GM19324 (cell line): ENCODE data around the gene TRAF3IP3.

Experiments used
- ATAC-seq: cut with Tn5 transposase; IDR thresholded peaks from one replicate; pipeline ENCODE4 v1.9.1; 2021; ENCODE audit warnings: mild to moderate bottlenecking, moderate library complexity; ENCODE audit not compliant: unreplicated experiment, low FRiP score

The TRAF3IP3 gene

GRCh38 chr1:209766051-209766450 lies 10.2 kb downstream of the TRAF3IP3 start:
- ATAC-seq, result no peak

GRCh38 chr1:209767096-209767495 lies 11.2 kb downstream of the TRAF3IP3 start:
- ATAC-seq, result no peak

GRCh38 chr1:209767706-209768105 lies 11.9 kb downstream of the TRAF3IP3 start:
- no peak for ATAC-seq

GRCh38 chr1:209768354-209768774 lies 12.5 kb downstream of the TRAF3IP3 start:
- peak; percentile 62 for ATAC-seq

- peak; percentile 76 for ATAC-seq
Observed at GRCh38 chr1:209769171-209769904, 13.5 kb downstream of the TRAF3IP3 start.

GRCh38 chr1:209769971-209770370 lies 14.1 kb downstream of the TRAF3IP3 start:
- no peak for ATAC-seq

- ATAC-seq, result no peak
Observed at GRCh38 chr1:209770636-209771415, 15.0 kb downstream of the TRAF3IP3 start.

GRCh38 chr1:209772126-209772525 lies 16.3 kb downstream of the TRAF3IP3 start:
- ATAC-seq, result no peak

GRCh38 chr1:209774592-209774991 lies 18.7 kb downstream of the TRAF3IP3 start:
- ATAC-seq, result no peak

GRCh38 chr1:209775678-209776077 lies 19.8 kb downstream of the TRAF3IP3 start:
- ATAC-seq, result no peak

- ATAC-seq, result no peak
Observed at GRCh38 chr1:209777587-209777986, 21.7 kb downstream of the TRAF3IP3 start.

- no peak for ATAC-seq
Observed at GRCh38 chr1:209778102-209778501, 22.2 kb downstream of the TRAF3IP3 start.

- no peak for ATAC-seq
Observed at GRCh38 chr1:209780268-209780667, 24.4 kb downstream of the TRAF3IP3 start.

GRCh38 chr1:209783386-209783785 lies 27.5 kb downstream of the TRAF3IP3 start:
- no peak for ATAC-seq

- peak; percentile 99 for ATAC-seq
Observed at GRCh38 chr1:209784265-209785169, 28.7 kb downstream of the TRAF3IP3 start, which contains the start of gene C1orf74. TSS of gene C1orf74 (minus strand) at chr1:209784559. CDS start at chr1:209783634, 925 bp downstream.

- ATAC-seq, result no peak
Observed at GRCh38 chr1:209785592-209785991, 29.7 kb downstream of the TRAF3IP3 start.

- ATAC-seq, result no peak
Observed at GRCh38 chr1:209786146-209786545, 30.3 kb downstream of the TRAF3IP3 start.

GRCh38 chr1:209787551-209787950 lies 31.7 kb downstream of the TRAF3IP3 start:
- ATAC-seq, result no peak

GRCh38 chr1:209789245-209789644 lies 33.4 kb downstream of the TRAF3IP3 start:
- ATAC-seq, result no peak

- no peak for ATAC-seq
Observed at GRCh38 chr1:209790286-209791193, 34.7 kb downstream of the TRAF3IP3 start.
